ENCODE measurements around the gene TRIP10. TPM values are rescaled to one million over a fixed set of nuclear protein-coding genes. Genes with fewer than 3 reads are reported as not detected.

TRIP10 gene
- total and polyA plus RNA-seq, 2 experiments from 2014 or later = 54.1 to 67.8 TPM

DNA sequence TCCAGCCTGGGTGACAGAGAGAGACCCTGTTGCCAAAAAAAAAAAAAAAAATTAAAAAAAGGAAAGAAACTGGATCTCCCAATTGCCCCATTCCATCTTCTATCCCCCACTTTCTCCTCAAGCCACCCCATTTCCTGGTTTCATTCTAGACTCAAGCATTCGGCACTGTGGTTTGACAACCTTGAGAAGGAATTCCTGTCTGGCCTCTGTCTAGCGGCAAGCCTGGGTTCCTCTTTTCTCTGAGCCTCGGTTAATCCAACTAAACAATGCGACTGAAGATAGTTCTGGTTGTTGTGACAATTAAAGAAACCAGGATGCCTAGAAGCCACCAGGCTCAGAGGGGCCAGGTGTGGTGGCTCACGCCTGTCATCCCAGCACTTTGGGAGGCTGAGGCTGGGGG lies 15.7 kb upstream of the TRIP10 start:
- TF ChIP-seq, protein P1, sequence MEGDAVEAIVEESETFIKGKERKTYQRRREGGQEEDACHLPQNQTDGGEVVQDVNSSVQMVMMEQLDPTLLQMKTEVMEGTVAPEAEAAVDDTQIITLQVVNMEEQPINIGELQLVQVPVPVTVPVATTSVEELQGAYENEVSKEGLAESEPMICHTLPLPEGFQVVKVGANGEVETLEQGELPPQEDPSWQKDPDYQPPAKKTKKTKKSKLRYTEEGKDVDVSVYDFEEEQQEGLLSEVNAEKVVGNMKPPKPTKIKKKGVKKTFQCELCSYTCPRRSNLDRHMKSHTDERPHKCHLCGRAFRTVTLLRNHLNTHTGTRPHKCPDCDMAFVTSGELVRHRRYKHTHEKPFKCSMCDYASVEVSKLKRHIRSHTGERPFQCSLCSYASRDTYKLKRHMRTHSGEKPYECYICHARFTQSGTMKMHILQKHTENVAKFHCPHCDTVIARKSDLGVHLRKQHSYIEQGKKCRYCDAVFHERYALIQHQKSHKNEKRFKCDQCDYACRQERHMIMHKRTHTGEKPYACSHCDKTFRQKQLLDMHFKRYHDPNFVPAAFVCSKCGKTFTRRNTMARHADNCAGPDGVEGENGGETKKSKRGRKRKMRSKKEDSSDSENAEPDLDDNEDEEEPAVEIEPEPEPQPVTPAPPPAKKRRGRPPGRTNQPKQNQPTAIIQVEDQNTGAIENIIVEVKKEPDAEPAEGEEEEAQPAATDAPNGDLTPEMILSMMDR (IDR thresholded peaks at IDR 0.05; ENCODE audit: low read depth, low read length) = no peak
- Histone ChIP-seq H3K27ac (no peak overlapping the region), H3K27me3 (no peaks in the 10 kb centered on the region), H3K4me3 (no peak overlapping the region), H3K4me1 (ENCODE audit: low read depth) (no peaks in the 10 kb centered on the region), H3K9me3 (ENCODE audit: low read depth) (no peaks in the 10 kb centered on the region), H3K36me3 (no peaks in the 10 kb centered on the region)
- DNase-seq (ENCODE audit: low read depth in 1 of 2, low spot score in 1 of 2) = peak in 1 of 2 donors; percentile 57

DNA sequence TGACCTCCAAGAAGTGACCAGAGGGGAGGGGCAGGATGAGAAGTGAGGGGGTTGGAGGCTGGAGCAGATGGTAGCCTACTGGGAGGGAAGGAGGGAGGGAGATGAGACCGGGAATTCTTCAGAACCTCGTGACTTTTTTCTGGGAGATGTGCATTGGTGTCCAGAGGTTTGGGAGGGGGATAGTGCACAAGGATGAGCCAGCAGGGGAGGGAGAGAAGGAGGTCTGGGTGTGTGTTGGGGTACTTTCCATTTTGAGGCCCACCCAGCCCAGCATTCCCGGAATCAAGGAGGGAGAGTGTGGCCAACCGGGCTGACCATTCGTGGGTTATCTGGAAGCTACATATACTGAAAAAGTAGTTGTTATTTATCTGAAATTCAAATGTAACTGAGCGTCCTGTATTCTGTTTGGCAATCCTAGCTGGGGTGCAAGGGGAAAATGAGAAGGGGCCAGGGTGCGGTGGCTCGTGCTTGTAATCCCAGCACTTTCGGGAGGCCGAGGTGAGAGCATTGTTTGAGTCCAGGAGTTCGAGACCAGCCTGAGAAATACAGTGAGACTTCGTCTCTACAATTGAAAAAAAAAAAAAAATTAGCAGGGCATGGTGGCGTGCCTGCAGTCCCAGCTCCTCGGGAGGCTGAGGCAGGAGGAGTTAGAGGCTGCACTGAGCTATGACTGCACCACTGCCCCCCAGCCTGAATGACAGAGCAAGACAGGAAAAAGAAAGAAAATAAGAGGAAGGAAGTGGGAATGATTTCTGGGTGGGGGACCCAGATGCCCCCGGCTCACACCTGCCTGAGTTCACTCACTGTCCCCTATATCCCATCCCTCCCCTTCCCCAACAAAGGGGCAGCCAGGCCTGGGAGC lies 14.6 kb upstream of the TRIP10 start:
- no peaks in the 10 kb centered on the region for H3K9me3 ChIP-seq (ENCODE audit: low read depth)
- DNase-seq (ENCODE audit: low read depth in 1 of 2, low spot score in 1 of 2) = no peak
- TF ChIP-seq, protein P1 (IDR thresholded peaks at IDR 0.05; ENCODE audit: low read depth, low read length) = no peak
- no peaks in the 10 kb centered on the region for H3K36me3 ChIP-seq
- no peak overlapping the region for H3K27ac ChIP-seq
- H3K4me3 ChIP-seq = no peak overlapping the region
- H3K4me1 ChIP-seq (ENCODE audit: low read depth) = no peaks in the 10 kb centered on the region
- H3K27me3 ChIP-seq = no peaks in the 10 kb centered on the region

DNA sequence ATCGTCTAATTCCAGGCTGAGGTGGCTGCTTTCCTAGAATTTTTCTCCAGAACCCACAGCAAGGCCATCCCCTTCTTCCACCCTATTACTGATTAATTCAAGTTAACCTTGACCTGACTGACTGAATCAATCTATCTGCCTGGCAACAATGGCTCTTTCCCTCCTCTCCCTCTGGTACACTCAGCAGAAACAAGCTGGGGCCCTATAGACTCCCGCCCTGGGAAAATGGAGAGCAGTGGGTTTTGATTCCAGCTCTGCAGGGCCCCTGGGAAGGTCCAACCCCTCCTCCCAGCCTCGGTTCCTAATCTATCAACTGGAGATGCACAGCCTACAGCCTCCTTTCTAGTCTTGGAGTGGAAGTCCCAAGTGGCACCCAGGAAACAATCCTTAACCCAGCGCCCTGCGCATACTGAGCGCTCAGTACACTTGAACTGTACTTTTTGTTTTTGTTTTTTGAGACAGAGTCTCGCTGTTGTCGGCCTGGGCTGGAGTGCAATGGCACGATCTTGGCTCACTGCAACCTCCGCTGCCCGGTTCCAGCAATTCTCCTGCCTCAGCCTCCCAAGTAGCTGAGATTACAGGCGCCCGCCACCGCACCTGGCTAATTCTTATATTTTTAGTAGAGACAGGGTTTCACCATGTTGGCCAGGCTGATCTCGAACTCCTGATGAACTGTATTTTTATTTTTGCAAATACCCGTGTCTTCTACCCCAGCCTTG lies 13.8 kb upstream of the TRIP10 start:
- DNase-seq (ENCODE audit: low read depth in 1 of 2, low spot score in 1 of 2) = no peak
- H3K27ac ChIP-seq = no peak overlapping the region

DNA sequence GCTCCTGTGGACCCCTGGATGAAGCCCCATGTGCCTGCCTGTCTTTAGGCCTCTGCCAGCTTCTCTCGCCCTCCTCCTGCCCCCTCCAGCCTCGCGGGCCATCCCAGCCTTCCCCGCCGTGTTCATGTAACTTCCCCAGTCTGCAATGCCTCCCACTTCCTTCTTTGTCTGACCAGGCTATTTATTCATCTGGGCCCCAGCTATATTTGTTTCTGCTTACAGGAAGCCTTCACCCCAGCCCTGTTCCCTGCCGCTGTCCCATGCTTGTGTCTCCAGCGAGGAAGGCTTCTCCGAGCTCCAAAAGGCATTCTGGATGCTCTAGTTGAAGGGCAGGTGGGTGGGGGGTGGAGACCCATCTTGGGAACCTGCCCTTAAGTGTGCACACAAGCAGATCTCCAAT lies 11.1 kb upstream of the TRIP10 start:
- TF ChIP-seq, protein P1 (IDR thresholded peaks at IDR 0.05; ENCODE audit: low read depth, low read length) = no peak
- Histone ChIP-seq H3K9me3 (ENCODE audit: low read depth) (no peaks in the 10 kb centered on the region), H3K27ac (no peak overlapping the region), H3K4me3 (no peak overlapping the region), H3K36me3 (no peaks in the 10 kb centered on the region), H3K4me1 (ENCODE audit: low read depth) (no peaks in the 10 kb centered on the region), H3K27me3 (no peaks in the 10 kb centered on the region)
- DNase-seq (ENCODE audit: low read depth in 1 of 2, low spot score in 1 of 2) = no peak

More for the DNA sequence above, 13.8 kb upstream of the TRIP10 start:
- Histone ChIP-seq H3K9me3 (ENCODE audit: low read depth) (no peaks in the 10 kb centered on the region), H3K4me3 (no peak overlapping the region), H3K4me1 (ENCODE audit: low read depth) (no peaks in the 10 kb centered on the region), H3K27me3 (no peaks in the 10 kb centered on the region), H3K36me3 (no peaks in the 10 kb centered on the region)
- TF ChIP-seq, protein P1 (IDR thresholded peaks at IDR 0.05; ENCODE audit: low read depth, low read length) = no peak

DNA sequence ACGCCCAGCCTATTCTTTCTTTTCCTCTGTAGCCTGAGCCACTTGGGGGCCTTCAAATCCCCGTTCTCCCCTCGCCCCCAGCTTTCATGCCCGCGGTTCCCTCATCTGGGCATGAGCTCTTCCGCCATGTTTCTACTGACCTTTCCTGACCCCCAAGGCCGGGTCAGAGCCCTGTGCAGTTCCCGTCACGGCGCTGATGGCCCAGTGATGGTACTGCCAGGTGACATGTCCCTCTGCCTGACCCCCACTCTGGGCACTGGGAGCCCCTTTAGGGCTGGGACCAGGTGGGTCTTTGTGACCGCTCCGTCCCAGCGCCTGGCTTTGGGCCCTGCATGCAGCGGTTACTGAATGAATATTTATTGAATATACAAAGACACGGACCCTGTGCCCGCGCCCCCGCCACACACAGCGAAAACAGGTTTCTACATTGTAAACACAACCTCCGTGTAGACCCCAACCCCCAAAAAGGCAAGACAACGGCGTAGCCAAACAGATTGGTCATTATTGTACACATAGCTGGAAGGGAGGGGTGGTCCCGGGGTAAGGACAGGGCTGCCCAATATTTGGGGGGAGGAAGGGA lies 9.8 kb upstream of the TRIP10 start:
- TF ChIP-seq, protein P1 (IDR thresholded peaks at IDR 0.05; ENCODE audit: low read depth, low read length) = no peak
- DNase-seq (ENCODE audit: low read depth in 1 of 2, low spot score in 1 of 2) = no peak
- Histone ChIP-seq H3K27me3 (no peaks in the 10 kb centered on the region), H3K4me3 (no peak overlapping the region), H3K4me1 (ENCODE audit: low read depth) (no peaks in the 10 kb centered on the region), H3K9me3 (ENCODE audit: low read depth) (no peaks in the 10 kb centered on the region), H3K27ac (no peak overlapping the region), H3K36me3 (no peaks in the 10 kb centered on the region)

Measured in cardiac muscle cell (in vitro differentiated cells and primary cell).